Activated CD4-positive, alpha-beta T cell treated with anti-CD3 and anti-CD28 coated beads, Interleukin-2, amount 50 U/mL, for 48 hours (primary cell): ENCODE measurements around the gene ANO4.
"Not testable (repeated sequence)": the region's sequence is repeated elsewhere in the genome, so short reads cannot be mapped to it uniquely, and the experiment has no call there.

Experiments used
- DNase-seq, 2 experiments: peaks; one replicate each; pipeline ENCODE4 v3.0.0-alpha.2; 2020

ANO4 gene

GRCh38 chr12:100954118-100954517 is 159.5 kb downstream of the ANO4 start:
- no peak for DNase-seq

GRCh38 chr12:100955139-100955538 is 160.6 kb downstream of the ANO4 start:
- DNase-seq = no peak

GRCh38 chr12:100956311-100956852 is 161.8 kb downstream of the ANO4 start:
- DNase-seq = no peak

GRCh38 chr12:100959481-100959880 is 164.9 kb downstream of the ANO4 start:
- DNase-seq = no peak

GRCh38 chr12:100962086-100962712 is 167.6 kb downstream of the ANO4 start:
- DNase-seq = no peak

GRCh38 chr12:100963381-100963780 is 168.8 kb downstream of the ANO4 start:
- DNase-seq = no peak

DNA sequence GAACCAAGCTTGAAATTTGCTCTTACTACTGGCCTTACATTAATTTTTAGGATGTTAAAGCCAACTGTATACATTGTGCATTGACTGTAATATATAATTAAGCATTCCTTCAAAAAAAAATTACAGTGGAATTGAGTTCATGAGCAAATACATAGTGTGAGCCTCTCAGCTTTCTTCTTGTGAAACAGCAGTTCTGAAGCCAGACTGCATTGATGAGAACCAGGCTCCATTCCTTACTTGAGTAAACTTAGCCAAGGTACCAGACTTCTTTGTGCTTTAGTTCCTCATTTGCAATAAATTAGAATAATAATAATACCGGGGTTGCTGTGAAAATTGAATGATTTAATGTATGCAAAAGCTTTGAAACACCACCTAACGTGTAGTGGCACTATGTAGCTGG is 169.5 kb downstream of the ANO4 start:
- no peak for DNase-seq

DNA sequence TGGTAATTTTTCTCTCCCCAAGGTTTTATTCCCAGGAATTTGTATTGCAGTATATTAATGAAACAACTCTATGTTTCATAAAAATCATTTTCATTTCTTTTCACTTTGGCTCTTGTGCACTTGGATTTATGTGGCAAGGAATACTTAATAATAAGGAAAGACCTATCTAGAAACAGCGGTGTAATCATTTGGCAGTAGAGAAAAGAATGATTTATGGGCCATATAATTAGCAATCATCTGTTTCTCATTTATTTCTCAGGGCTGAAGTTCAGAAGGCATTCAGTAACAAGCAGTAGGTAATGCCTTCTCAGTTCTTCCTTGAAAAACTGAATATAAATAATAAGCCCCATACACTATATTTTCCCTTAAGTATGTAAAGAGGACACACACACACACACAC is 172.6 kb downstream of the ANO4 start:
- DNase-seq = no peak

- no peak for DNase-seq
Measured at GRCh38 chr12:100970894-100971293, 176.3 kb downstream of the ANO4 start.

GRCh38 chr12:100972121-100972520 is 177.5 kb downstream of the ANO4 start:
- no peak for DNase-seq

DNA sequence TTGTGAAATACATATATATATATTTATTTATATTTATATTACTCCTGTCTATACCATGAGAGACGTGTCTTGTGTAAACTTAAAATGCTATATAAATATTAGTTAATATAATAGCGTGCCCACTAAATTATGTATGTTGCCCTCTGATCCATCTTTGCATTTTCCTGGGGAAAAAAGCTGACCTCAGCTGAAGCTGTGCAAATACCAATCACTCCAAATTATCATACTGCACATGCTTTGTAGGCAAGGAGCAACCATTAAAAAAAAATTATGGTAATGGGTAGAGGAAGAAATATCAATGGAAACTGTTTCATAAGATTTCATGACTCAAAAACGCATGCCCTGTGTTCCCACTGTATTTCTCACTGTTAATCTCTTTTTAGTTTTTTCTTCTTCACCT is 179.8 kb downstream of the ANO4 start:
- no peak for DNase-seq

DNA sequence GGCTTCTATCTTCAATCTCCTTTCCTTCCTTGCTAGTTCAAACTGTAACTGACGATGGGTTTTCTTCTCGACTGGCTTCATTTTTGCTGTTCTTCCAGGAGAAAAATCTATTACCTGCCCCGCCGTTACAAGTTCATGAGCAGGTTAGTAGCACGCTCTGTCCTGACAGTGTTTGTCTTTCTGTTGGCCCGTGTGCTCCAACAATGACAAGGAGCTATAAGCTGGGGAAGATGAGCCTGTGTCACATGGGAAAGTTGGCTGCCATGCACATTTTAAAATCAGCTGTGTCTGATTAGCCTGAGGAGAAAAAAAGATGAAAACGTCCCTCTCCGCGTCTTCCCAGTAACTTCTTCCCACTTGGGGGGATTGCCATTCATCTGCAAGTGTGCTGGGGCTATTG is 180.2 kb downstream of the ANO4 start:
- no peak for DNase-seq

DNA sequence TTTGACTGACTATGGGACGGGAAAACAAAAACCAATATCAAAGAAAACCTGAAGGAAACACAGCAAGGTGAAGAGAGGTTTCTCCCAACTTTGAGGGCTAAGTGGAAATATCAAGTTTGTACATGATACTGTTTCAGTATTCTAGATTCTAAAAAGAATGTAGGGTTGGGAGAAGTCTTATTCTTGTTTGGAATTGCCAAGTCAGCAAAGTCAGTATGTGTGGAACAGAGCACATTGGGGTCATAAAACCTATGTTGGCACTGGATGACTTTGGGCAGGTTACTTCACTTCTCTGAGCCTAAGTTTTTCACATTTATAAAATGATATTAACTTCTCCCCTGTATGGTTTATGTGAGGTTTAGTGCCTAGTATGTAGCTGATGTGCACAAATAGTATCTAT is 182.2 kb downstream of the ANO4 start:
- no peak for DNase-seq

GRCh38 chr12:100980856-100981255 is 186.3 kb downstream of the ANO4 start:
- DNase-seq = no peak

GRCh38 chr12:100982511-100983183 is 188.1 kb downstream of the ANO4 start:
- no peak for DNase-seq

DNA sequence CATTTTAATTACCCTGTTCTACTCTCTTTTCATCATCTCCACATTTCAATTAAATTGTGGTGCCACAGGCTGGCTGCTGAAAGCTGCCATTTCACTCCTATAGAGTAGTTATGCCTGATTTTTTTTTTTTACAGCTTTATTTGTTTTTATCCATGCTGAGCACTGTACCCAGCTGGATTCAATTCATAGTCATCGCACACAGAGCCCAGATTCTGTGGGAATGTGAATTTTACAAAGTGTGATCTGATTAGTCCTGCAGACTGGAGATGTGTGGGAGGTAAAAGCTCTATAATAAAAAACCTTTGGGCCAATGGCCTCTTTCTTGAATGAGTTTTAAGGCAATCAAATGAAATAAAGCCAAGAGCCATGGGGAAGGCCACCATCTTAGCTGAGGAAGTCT is 190.2 kb downstream of the ANO4 start:
- DNase-seq = no peak

- no peak for DNase-seq
Measured at GRCh38 chr12:100986595-100987547, 192.3 kb downstream of the ANO4 start.

- DNase-seq = peak in 1 of 2 experiments; percentile 3
Measured at GRCh38 chr12:100987552-100988521, 193.3 kb downstream of the ANO4 start.

DNA sequence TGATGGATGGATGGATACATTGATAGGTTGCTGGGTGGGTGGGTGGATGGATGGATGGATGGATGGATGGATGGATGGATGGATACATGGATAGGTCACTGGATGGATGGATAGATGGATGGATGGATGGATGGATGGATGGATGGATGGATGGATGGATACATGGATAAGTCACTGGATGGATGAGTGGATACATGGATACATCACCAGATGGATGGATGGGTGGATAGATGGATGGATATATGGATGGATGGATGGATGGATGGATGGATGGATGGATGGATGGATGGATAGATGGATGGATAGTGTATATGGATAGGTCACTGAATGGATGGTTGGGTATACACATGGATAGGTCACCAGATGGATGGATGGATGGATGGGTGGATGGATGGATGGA is 194.9 kb downstream of the ANO4 start:
- DNase-seq = not testable (repeated sequence)

GRCh38 chr12:100991102-100991501 is 196.5 kb downstream of the ANO4 start:
- DNase-seq = no peak

DNA sequence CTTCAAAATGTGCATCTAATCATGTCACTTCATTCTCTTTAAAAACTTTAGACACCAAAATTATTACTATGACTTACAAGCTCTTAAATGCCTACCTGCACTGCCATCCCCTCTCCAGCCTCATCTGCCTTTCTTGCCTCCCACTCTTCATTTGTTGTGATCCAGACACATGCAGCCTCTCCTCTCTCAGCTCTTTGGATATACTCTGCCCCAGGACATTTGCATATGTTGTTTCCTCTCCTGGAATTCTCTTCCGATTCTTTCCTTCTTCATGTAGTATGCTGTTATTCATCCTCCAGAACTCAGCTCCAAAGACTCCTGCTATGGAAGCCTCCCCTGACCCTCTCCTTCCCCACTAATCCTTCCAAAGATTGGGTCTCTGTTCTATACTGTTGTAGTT is 197.6 kb downstream of the ANO4 start:
- DNase-seq = no peak

- DNase-seq = no peak
Measured at GRCh38 chr12:100993916-100994450, 199.4 kb downstream of the ANO4 start.
